Loucy (cell line): ENCODE data around the gene C1orf159.
"Not testable (repeated sequence)": the region's sequence is repeated elsewhere in the genome, so short reads cannot be mapped to it uniquely, and the experiment has no call there.

ENCODE experiments used
- EZH2phosphoT487 ChIP-seq: fragments of 200-600 bp; IDR thresholded peaks from 2 replicates; pipeline ENCODE4 v1.6.1; 2018; ENCODE audit warnings: antibody characterized with exemption, mild to moderate bottlenecking, moderate library complexity, borderline replicate concordance
- TF ChIP-seq, protein P1 (sequence below): fragments of 200-600 bp; sonication (generic); conservative IDR thresholded peaks from 2 replicates; pipeline ENCODE4 v1.5.1; 2014; ENCODE audit warnings: mild to moderate bottlenecking, antibody characterized with exemption, low read length

DNA sequence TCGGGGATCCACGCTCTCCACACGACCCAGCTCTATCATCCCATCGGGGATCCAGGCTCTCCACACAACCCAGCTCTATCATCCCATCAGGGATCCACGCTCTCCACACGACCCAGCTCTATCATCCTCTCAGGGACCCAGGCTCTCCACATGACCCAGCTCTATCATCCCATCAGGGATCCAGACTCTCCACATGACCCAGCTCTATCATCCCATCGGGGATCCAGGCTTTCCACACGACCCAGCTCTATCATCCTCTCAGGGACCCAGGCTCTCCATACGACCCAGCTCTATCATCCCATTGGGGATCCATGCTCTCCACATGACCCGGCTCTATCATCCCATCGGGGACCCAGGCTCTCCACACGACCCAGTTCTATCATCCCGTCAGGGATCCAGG lies 36.5 kb upstream of the C1orf159 start:
- TF ChIP-seq, protein P1, sequence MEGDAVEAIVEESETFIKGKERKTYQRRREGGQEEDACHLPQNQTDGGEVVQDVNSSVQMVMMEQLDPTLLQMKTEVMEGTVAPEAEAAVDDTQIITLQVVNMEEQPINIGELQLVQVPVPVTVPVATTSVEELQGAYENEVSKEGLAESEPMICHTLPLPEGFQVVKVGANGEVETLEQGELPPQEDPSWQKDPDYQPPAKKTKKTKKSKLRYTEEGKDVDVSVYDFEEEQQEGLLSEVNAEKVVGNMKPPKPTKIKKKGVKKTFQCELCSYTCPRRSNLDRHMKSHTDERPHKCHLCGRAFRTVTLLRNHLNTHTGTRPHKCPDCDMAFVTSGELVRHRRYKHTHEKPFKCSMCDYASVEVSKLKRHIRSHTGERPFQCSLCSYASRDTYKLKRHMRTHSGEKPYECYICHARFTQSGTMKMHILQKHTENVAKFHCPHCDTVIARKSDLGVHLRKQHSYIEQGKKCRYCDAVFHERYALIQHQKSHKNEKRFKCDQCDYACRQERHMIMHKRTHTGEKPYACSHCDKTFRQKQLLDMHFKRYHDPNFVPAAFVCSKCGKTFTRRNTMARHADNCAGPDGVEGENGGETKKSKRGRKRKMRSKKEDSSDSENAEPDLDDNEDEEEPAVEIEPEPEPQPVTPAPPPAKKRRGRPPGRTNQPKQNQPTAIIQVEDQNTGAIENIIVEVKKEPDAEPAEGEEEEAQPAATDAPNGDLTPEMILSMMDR = not testable (repeated sequence)
- not testable (repeated sequence) for TF ChIP-seq EZH2phosphoT487
